Activated CD8-positive, alpha-beta memory T cell treated with anti-CD3 and anti-CD28 coated beads for 48 hours (primary cell): ENCODE data around the gene FGGY.

ENCODE experiments used
- DNase-seq, 3 experiments: peaks; one replicate each; pipeline ENCODE4 v3.0.0-alpha.2; 2020; ENCODE audit warnings: low read depth in 2 of 3, low spot score in 2 of 3

Gene FGGY

GRCh38 chr1:59410457-59410856 lies 113.6 kb downstream of the FGGY start:
- no peak for DNase-seq

GRCh38 chr1:59411147-59411546 lies 114.3 kb downstream of the FGGY start:
- DNase-seq = no peak

DNA sequence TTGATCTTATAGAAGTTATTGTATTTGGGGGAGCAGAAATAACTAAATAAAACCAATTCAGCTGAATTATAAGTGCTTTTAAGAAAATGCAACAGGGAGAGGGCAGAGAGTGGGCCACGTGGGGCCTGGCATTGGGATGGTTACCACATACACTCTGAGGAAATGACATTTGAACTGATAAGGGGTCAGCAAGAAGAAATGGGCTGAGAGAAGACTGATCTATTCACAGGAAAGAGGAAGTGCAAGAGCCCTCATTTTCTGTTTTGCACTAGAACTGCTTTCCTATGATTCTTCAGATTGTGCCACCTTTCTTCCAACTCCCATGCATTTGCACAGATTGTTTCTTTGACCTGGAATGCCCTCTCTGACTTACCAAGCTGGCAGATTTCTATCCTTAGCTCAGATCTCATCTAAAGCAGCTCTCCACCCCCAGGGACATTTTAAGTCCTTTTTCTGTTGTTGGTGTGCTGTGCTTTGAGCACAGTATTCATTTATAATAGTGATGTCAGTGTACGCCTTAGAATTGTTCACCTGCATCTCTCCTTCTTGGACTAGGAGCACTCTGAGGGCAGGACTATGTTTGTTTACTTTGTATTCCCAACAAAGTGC lies 115.9 kb downstream of the FGGY start:
- no peak for DNase-seq

GRCh38 chr1:59413327-59413720 lies 116.4 kb downstream of the FGGY start:
- no peak for DNase-seq

GRCh38 chr1:59414406-59415133 lies 117.7 kb downstream of the FGGY start:
- DNase-seq = no peak

- no peak for DNase-seq
These were observed 118.5 kb downstream of the FGGY start for GRCh38 chr1:59415286-59415850.

- DNase-seq = no peak
These were observed 119.0 kb downstream of the FGGY start for GRCh38 chr1:59415881-59416280.

GRCh38 chr1:59417406-59417805 lies 120.5 kb downstream of the FGGY start:
- DNase-seq = no peak

DNA sequence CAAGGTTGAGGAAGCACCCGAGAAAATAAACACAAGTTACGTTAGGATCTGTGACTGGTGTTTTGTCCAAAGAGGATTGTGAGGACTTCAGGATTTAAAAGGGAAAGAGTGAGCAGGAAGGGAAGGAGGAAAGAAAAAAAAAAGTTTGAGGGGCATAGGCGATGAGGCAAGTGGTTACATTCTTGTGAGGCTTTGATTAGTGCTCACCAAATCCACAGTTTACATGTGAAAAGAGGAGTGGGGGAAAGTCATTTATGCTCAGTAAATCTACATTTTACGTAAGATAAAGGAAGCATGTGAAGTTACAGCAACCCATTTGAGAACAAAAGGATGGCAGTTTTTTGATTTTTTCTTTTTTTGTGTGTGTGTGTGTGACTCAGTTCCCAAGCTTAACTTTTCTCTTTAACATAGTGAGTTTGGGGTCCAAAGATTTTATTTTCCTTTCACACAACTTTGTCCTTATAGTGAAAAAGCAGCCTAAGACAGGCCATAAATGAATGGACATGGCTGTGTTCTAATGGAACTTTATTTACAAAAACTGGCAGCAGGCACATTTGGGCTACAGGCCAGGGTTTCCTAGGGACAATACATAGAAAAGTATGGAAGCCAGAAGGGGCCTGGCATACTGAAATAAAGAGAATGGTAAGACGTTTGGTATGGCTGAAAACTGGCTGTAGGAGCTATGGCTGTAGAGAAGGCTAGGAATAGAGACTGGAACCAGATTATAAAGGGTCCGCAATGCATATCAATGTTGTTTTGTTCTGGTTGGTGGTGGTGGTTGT lies 121.7 kb downstream of the FGGY start:
- DNase-seq = no peak

DNA sequence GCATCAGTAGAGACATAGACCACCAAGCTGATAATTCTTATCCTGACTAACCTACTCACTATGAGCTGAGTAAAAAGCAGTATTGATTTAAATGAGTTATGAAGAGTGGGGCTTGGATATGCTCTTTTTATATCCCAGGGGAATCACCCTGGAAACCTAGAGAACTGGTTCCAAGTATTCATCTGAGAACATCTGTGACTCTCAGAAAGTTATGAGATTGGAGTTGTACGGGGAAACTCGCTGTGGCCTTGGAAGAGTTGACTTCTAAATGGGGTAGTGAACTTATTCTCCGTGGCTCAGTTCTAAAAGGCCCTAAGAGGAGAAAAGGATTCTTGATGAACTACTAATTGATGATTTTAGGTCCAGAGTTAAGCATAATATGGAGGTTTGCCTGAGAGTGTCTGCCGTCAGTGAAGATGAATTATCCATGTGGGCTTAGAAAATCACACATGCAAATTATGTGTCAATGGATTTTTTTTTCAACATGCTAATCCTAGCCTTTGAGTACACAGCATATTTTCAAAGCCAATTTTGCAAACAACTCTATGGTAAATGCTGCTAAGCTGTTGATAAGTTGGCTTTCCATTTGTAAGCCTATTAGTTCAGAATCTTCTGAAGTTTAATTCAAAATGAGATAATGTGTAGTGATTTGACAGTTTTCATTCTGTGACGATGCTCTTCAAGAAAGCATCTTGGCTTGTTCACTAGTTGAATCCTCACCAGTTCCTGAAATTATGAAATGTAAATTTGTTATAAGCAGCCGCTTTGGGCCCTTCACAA lies 122.7 kb downstream of the FGGY start:
- DNase-seq = no peak

DNA sequence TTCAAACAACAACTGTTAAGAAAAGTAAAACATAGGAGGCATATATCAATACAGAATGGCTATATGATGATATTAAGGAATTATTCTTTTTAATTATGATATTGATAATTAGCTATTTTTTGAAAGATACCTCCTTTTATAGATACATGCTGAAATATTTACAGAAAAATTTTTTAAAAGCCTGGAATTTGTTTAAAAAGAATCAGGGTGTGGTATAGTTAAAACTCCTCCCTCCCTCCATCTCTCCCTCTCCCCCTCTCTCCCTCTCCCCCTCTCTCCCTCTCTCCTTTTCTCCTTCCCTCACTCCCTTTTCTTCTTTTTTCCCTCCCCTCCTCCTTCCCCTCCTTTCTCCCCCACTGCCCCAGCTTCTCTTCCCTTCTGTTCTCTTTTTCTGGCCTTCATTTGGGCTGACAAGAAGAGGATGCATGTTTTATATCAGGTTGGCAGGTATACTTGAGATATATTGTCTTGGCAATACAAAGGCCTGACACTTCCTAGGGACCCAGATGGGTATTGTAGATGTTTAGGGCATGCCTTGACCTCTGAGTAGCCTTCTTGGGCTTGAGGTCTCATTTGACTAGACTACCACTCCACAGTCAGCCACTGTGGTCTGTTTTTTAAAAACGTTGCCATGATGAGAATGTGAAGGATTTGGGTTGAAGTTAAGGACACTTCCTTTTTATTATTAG lies 124.5 kb downstream of the FGGY start:
- no peak for DNase-seq

DNA sequence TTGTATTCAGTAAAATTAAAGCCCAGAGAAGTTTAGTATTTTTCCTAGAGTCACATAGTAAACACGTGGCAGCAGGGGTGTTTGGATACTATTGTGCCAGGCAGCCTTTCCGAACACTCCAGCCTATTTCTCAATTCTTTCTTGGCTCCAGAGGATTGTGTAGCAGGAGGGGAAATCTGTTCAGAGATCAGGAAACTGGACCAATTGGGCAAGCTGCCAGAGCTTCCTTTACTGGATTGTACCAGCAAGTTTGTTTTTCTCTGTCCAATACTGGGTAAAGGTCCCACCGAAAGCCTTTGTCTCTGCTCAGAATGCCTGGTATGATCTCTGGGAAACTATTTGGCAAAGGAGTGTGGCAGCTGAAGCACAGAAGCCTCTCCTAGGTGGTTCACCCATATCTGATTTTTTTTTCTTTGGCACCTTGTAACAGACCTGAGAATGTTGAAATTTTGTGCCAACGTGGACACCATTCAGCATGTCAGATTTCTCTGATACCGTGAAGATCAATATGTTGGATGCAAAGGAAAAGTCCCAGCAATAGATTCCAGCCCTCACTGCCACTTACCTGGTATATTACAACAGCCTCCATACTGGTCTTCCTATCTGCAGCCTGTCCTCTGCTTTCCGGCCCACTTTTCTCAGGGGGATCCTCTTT lies 126.2 kb downstream of the FGGY start:
- no peak for DNase-seq

GRCh38 chr1:59427155-59427554 lies 130.3 kb downstream of the FGGY start:
- DNase-seq = no peak

DNA sequence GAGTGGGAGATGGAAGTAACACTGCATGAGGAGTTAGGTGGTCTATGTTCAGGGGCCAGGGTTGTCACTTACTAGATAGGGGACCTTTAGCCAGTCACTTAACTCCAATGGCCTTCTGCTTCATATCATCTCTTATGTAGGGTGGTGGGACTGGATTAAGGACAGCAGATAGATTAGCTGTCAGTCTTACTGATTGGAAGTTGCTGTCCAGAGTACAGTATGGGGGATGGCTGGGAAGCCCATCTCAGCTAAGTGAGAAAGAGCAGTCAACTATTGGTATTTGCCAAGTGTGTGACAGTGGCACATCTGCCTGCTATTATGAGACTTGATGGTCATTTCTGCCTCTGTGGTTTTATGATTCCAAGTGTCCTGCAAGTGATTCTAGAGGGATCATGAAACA lies 130.9 kb downstream of the FGGY start:
- no peak for DNase-seq

DNA sequence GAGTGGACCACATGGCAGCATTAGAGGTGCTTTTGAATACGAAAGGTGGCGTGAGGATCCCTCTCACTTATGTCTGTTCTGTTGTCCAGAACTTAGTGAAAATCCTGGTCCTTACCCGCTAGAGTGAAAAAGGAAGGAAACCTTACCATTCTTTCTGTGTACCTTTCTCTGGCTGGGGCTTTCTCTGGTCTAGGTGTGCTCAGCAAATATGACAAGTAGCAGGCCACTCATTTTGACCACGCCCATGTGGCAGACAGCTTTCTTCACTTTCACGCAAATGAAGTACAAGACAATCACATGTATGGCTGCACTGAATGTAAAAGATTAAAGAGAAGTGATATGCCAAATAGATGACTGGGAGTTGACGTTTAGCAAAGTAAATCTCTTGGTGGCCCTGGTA lies 131.9 kb downstream of the FGGY start:
- DNase-seq = no peak

DNA sequence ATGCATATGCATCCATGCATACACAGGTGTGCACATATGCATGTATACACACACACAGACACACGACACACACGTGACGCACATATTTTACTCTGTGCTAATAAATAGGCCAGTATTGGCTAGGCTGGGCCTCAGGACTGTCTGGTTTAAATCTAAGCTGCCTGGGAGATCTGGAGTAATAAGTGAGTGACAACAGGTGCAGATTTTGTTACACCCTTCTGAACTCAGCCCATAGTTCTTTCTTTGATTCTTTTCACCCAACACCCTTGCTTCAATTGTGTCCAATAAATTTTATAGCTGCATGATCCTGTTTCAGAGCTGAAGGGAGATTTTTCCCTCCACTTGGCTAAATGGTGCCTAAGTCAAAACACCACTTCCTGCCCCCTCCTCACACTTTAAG lies 132.8 kb downstream of the FGGY start:
- DNase-seq = no peak

GRCh38 chr1:59431566-59432294 lies 134.8 kb downstream of the FGGY start:
- no peak for DNase-seq

DNA sequence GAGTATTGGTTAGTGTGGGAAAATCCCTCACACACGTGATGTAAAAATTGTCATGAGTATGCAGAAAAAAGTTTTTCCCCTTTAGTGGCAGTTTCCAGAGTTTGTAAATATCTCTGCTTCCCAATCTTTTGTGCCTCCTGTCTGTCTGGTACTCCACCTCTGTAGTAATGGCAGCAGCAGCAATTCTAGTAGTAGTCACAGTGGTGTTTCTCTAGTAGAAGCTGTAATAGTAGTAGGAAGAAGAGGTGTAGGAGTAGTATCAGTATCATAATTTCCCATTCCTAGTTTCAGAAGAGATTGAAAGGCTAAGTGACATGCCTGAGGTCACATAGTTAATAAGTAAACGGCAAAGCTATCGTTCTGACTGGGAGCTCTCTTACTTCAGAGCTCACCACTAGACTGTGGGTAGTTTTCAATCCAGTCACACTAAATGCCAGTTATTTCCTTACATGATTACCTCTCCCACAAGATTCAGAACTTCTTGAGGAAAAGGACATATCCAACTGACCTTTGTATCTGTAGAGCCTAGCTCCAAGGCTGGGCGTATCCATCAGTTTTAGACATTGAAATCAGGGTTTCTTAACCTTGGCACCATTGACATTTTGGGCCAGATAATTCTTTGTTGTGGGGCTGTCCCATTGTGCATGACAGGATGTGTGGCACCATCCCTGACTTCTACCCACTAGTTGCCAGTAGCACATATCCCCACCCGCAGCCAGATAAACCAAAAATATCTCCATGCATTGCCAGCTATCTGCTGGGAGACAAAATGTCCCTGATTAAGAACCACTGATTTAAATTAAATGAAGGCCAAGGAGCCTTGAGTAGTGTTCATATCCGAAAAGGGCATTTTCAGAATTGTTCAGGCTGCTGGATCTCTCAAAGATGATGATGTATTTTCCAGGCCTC lies 135.9 kb downstream of the FGGY start:
- no peak for DNase-seq
